HCT116 (cell line): Measurements from ENCODE around the gene CLSTN1.
A peak's percentile ranks its signal among the peaks of the same experiment; 100 is the strongest.

Experiments used
- ELF1 ChIP-seq: IDR thresholded peaks from 2 replicates; pipeline ENCODE4 v1.6.1; 2012; ENCODE audit warnings: low read depth, borderline replicate concordance
- POLR2AphosphoS5 ChIP-seq: IDR thresholded peaks from 2 replicates; pipeline ENCODE4 v1.6.1; 2011; ENCODE audit warnings: mild to moderate bottlenecking, low read depth, low read length, moderate library complexity
- TF ChIP-seq, protein P1 (sequence below): IDR thresholded peaks from 2 replicates; pipeline ENCODE4 v1.6.1; 2012; ENCODE audit warnings: low read depth
- TF ChIP-seq, protein P2 (sequence below), 3 experiments: fragments of 200-600 bp in 1 of 3; sonication (generic) in 1 of 3; IDR thresholded peaks in 2 of 3; conservative IDR thresholded peaks in 1 of 3; 2 replicates each; pipeline ENCODE4 v1.5.1; 2012 to 2017; ENCODE audit warnings: low read depth in 2 of 3, low read length in 2 of 3, antibody characterized with exemption in 1 of 3, borderline replicate concordance in 1 of 3, control low read depth in 1 of 3, mild to moderate bottlenecking in 1 of 3, mixed read lengths in 1 of 3, mixed run types in 1 of 3, moderate library complexity in 1 of 3; ENCODE audit not compliant: insufficient read depth in 1 of 3

DNA sequence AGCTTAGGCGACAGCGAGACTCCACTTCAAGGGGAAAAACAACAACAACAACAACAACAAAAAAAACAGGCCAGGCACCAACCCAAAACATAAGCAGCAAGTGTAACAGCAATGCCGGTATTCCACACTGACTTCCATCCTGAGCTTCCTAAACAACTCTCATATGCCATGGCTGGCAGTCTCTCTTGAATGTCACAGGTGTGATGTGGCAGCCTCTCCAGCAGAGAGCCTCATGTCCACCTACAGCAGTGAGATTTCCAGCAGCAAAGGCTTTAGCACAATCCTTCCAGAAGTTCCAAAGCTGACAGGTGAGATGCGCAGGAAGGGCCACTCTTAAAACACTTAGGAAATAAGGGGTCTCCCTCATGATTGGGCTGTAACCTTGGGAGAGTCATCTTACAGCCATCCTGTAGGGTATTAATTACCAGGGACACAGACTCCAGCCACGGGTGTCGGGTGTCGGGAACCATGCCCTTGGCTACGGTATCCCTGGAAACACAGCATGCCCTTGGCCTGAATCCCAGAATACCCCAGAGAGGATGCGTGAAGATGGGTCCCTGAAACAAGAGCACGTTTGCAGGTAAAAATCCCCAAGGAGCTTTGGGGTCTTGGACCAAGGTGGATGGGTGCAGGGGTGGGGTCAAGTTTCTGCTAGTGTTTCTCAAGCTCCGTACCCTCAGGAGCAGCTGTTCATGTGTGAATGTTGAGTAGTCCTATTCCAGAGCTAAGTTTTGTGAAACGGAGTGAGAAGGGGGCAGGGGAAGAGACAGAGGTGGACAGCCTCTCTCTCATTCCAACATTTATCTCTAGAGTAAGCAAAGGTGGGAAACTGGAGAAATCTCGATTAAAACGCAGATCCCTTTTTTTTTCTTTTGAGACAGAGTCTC, 31.4 kb downstream of the CLSTN1 start:
- TF ChIP-seq, protein P1, sequence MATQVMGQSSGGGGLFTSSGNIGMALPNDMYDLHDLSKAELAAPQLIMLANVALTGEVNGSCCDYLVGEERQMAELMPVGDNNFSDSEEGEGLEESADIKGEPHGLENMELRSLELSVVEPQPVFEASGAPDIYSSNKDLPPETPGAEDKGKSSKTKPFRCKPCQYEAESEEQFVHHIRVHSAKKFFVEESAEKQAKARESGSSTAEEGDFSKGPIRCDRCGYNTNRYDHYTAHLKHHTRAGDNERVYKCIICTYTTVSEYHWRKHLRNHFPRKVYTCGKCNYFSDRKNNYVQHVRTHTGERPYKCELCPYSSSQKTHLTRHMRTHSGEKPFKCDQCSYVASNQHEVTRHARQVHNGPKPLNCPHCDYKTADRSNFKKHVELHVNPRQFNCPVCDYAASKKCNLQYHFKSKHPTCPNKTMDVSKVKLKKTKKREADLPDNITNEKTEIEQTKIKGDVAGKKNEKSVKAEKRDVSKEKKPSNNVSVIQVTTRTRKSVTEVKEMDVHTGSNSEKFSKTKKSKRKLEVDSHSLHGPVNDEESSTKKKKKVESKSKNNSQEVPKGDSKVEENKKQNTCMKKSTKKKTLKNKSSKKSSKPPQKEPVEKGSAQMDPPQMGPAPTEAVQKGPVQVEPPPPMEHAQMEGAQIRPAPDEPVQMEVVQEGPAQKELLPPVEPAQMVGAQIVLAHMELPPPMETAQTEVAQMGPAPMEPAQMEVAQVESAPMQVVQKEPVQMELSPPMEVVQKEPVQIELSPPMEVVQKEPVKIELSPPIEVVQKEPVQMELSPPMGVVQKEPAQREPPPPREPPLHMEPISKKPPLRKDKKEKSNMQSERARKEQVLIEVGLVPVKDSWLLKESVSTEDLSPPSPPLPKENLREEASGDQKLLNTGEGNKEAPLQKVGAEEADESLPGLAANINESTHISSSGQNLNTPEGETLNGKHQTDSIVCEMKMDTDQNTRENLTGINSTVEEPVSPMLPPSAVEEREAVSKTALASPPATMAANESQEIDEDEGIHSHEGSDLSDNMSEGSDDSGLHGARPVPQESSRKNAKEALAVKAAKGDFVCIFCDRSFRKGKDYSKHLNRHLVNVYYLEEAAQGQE: no peak
- TF ChIP-seq POLR2AphosphoS5 (no peak), ELF1 (no peak)
- TF ChIP-seq, protein P2, sequence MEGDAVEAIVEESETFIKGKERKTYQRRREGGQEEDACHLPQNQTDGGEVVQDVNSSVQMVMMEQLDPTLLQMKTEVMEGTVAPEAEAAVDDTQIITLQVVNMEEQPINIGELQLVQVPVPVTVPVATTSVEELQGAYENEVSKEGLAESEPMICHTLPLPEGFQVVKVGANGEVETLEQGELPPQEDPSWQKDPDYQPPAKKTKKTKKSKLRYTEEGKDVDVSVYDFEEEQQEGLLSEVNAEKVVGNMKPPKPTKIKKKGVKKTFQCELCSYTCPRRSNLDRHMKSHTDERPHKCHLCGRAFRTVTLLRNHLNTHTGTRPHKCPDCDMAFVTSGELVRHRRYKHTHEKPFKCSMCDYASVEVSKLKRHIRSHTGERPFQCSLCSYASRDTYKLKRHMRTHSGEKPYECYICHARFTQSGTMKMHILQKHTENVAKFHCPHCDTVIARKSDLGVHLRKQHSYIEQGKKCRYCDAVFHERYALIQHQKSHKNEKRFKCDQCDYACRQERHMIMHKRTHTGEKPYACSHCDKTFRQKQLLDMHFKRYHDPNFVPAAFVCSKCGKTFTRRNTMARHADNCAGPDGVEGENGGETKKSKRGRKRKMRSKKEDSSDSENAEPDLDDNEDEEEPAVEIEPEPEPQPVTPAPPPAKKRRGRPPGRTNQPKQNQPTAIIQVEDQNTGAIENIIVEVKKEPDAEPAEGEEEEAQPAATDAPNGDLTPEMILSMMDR (IDR thresholded peaks at IDR 0.05 in 2 of 3, conservative IDR thresholded peaks at IDR 0.05 in 1 of 3; ENCODE audit: borderline replicate concordance in 1 of 3, insufficient read depth in 1 of 3, low read depth in 2 of 3, low read length in 2 of 3): peak in 2 of 3 experiments; percentile 16 to 33; a peak in 3 of 6 replicates
